SU-DHL-6 (cell line): ENCODE data around the gene DNASE1L2.

Experiments used
- H2AFZ ChIP-seq: fragments of 200-600 bp; sonication (generic); 2 replicates; pipeline ENCODE4 v1.6.1; 2014; ENCODE audit warnings: low read depth, mild to moderate bottlenecking, moderate library complexity, mixed read lengths, antibody characterized with exemption, low read length; ENCODE audit not compliant: severe bottlenecking
- H3F3A ChIP-seq: fragments of 200-600 bp; shearing (Covaris generic); 2 replicates; pipeline ENCODE4 v1.6.0; 2016; ENCODE audit warnings: antibody characterized with exemption, mild to moderate bottlenecking; ENCODE audit not compliant: insufficient read depth
- H3K27ac ChIP-seq: fragments of 200-600 bp; sonication (generic); 2 replicates; pipeline ENCODE4 v1.5.1; 2016; ENCODE audit warnings: low read depth, mild to moderate bottlenecking, low read length, moderate library complexity, mixed read lengths
- H3K27me3 ChIP-seq: fragments of 200-600 bp; sonication (generic), shearing (Covaris generic); 2 replicates; pipeline ENCODE4 v1.6.0; 2014; ENCODE audit warnings: mild to moderate bottlenecking, low read length
- H3K36me3 ChIP-seq: fragments of 200-600 bp; sonication (generic); 2 replicates; pipeline ENCODE4 v1.6.1; 2014; ENCODE audit warnings: mild to moderate bottlenecking, low read length, mixed read lengths
- H3K4me2 ChIP-seq: fragments of 300-600, 200-600 bp; shearing (Covaris generic), sonication (generic); 2 replicates; pipeline ENCODE4 v1.6.0; 2014; ENCODE audit warnings: low read length, low read depth, mild to moderate bottlenecking; ENCODE audit not compliant: poor library complexity, severe bottlenecking
- H3K4me3 ChIP-seq: fragments of 200-600 bp; sonication (generic); 2 replicates; pipeline ENCODE4 v1.5.1; 2014; ENCODE audit warnings: antibody characterized with exemption, low read length, mild to moderate bottlenecking, mixed read lengths; ENCODE audit not compliant: insufficient read depth, poor library complexity, severe bottlenecking
- H3K79me2 ChIP-seq: fragments of 200-600 bp; sonication (generic); 2 replicates; pipeline ENCODE4 v1.6.1; 2014; ENCODE audit warnings: mild to moderate bottlenecking, low read length, moderate library complexity; ENCODE audit not compliant: insufficient read depth
- H3K9ac ChIP-seq: fragments of 200-600 bp; sonication (generic); 2 replicates; pipeline ENCODE4 v1.7.0; 2014; ENCODE audit warnings: mild to moderate bottlenecking, low read length
- H3K9me2 ChIP-seq: fragments of 200-600 bp; sonication (generic); replicated peaks from 2 replicates; pipeline ENCODE4 v1.6.1; 2014; ENCODE audit warnings: low read length; ENCODE audit not compliant: insufficient read depth
- H3K9me3 ChIP-seq: fragments of 200-600 bp; sonication (generic); 2 replicates; pipeline ENCODE4 v1.6.1; 2014; ENCODE audit warnings: low read length, mixed read lengths; ENCODE audit not compliant: insufficient read depth
- H4K20me1 ChIP-seq: fragments of 200-600 bp; sonication (generic); 2 replicates; pipeline ENCODE4 v1.6.1; 2014; ENCODE audit warnings: low read depth, mild to moderate bottlenecking, antibody characterized with exemption, low read length, moderate library complexity, mixed read lengths
- EZH2phosphoT487 ChIP-seq: fragments of 200-600 bp; sonication (generic), shearing (Covaris generic); conservative IDR thresholded peaks from 2 replicates; pipeline ENCODE4 v1.6.1; 2018; ENCODE audit warnings: mild to moderate bottlenecking, antibody characterized with exemption, low read length, moderate library complexity, mixed read lengths
- TF ChIP-seq, protein P1 (sequence below): fragments of 200-600 bp; sonication (generic); IDR thresholded peaks from one replicate; pipeline ENCODE4 v1.5.1; 2017; ENCODE audit warnings: antibody characterized with exemption, mild to moderate bottlenecking, low read length, moderate library complexity; ENCODE audit not compliant: insufficient read depth, poor library complexity, severe bottlenecking

DNASE1L2 gene

DNA sequence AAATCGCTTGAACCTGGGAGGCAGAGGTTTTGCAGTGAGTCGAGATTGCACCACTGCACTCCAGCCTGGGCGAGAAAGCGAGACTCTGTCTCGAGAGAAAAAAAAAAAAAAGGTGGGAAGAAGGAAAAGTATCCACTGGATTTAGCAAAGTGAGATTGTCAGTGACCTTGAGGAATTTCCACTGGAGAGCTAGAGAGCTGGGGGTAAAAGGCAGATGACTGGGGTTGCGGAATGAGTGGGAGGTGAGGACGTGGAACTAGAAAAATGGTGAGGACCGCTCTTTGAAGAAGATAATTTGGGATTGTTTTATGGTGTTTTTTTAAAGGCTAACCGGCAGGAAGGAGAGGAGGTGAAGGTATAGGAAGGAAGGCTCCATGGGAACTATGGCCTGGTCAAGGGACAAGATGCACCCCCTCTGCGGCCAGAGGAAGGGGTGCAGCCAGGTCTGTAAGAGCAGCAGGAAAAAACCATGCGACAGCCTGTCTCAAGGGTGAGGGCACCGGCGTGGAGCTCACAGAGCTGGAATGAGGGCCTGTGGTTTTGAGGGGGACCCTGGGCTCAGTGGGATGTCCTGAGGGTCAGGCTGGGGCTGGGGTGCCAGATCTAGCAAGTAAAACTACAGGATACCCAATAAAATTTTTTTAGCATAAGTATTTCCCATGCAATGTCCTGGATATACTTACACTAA lies 31.7 kb upstream of the DNASE1L2 start:
- H3K36me3 ChIP-seq: no peaks in the 10 kb centered on the region
- H3K9ac ChIP-seq: peak overlapping the region; percentile 90
- peak overlapping the region; percentile 90 for H2AFZ ChIP-seq
- H3K4me2 ChIP-seq: peak overlapping the region; percentile 79
- TF ChIP-seq, protein P1, sequence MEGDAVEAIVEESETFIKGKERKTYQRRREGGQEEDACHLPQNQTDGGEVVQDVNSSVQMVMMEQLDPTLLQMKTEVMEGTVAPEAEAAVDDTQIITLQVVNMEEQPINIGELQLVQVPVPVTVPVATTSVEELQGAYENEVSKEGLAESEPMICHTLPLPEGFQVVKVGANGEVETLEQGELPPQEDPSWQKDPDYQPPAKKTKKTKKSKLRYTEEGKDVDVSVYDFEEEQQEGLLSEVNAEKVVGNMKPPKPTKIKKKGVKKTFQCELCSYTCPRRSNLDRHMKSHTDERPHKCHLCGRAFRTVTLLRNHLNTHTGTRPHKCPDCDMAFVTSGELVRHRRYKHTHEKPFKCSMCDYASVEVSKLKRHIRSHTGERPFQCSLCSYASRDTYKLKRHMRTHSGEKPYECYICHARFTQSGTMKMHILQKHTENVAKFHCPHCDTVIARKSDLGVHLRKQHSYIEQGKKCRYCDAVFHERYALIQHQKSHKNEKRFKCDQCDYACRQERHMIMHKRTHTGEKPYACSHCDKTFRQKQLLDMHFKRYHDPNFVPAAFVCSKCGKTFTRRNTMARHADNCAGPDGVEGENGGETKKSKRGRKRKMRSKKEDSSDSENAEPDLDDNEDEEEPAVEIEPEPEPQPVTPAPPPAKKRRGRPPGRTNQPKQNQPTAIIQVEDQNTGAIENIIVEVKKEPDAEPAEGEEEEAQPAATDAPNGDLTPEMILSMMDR: no peak
- no peak for TF ChIP-seq EZH2phosphoT487
- H3K27me3 ChIP-seq: no peaks in the 10 kb centered on the region
- H3K9me3 ChIP-seq: no peaks in the 10 kb centered on the region
- H3K27ac ChIP-seq: peak overlapping the region; percentile 74
- H3F3A ChIP-seq: no peaks in the 10 kb centered on the region
- H3K79me2 ChIP-seq: peaks cover 8% of the 10 kb centered on the region; the same call in 1 of the 2 replicates
- H4K20me1 ChIP-seq: no peaks in the 10 kb centered on the region
- H3K9me2 ChIP-seq: no peaks in the 10 kb centered on the region
- peak overlapping the region; percentile 86 for H3K4me3 ChIP-seq

DNA sequence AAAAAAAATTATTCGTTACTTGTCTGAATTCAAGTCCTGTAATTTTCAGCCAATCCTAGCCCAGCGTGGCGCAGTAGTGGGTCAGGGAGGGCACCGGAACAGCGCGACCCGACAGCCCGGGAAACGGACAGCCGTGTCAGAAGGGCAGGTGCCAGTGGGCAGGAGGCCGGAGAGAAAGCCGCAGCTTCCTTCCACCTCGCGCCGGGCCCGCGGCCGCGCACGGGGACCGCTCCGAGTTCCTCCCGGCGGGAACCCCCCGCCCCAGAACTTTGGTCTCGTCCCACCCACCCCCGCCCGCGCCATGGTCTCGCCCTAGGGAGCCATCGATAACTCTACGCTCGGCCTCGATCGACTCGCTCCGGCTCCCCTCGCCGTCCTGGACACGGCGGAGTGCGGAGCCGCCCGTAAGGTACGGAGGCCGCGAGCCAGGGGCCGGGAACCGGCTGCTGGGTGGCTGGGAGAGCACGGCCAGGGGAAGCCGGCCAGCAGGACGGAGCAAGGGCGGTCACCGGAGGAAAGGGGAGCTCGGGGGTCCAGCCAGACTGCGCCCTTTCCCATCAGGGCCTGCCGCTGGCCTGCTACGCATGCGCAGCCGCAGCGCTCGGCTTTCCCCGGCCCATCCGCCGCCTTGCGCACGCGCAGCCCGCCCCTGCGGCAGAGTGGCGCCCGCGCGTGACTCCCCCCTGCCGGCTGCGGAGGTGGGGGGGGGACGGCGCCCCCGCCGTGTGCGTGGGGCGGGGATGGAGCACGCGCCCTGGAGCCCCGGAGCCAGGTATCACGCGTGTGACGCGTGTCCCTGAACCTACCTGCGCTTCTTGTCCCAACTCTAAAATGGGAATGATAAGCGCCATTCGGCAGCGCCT lies 30.9 kb upstream of the DNASE1L2 start, which contains the start of gene MLST8:
TSS of gene MLST8 (plus strand) at position 351 of the 863 bp plus-strand sequence. CDS start 632 bp downstream, outside the sequence.
- H3F3A ChIP-seq: no peaks in the 10 kb centered on the region
- H4K20me1 ChIP-seq: no peaks in the 10 kb centered on the region
- H3K4me3 ChIP-seq: peak within 1 kb of the TSS; percentile 86
- TF ChIP-seq EZH2phosphoT487: no peak
- TF ChIP-seq, protein P1: no peak
- H3K9me3 ChIP-seq: no peaks in the 10 kb centered on the region
- H3K9ac ChIP-seq: peak within 1 kb of the TSS; percentile 90
- H3K27ac ChIP-seq: peak within 1 kb of the TSS; percentile 74
- peak within 1 kb of the TSS; percentile 79 for H3K4me2 ChIP-seq
- no peaks in the 10 kb centered on the region for H3K9me2 ChIP-seq
- H3K79me2 ChIP-seq: peaks cover 8% of the 10 kb centered on the region; the same call in 1 of the 2 replicates
- peak within 1 kb of the TSS; percentile 90 for H2AFZ ChIP-seq
- H3K36me3 ChIP-seq: no peaks in the 10 kb centered on the region
- H3K27me3 ChIP-seq: no peaks in the 10 kb centered on the region

DNA sequence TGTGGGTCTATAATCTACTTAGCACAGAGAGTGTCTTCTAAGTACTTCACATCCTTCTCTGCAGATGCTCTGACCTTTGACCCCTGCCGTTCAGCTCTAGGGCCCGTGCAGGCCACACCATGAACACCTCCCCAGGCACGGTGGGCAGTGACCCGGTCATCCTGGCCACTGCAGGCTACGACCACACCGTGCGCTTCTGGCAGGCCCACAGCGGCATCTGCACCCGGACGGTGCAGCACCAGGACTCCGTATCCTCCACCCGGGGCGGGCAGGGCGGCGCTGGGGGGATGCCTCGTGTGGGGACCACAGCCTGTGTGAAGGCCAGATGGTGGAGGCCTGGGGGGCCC lies 30.3 kb upstream of the DNASE1L2 start:
- H3K9me2 ChIP-seq: no peaks in the 10 kb centered on the region
- peak overlapping the region; percentile 90 for H3K9ac ChIP-seq
- no peaks in the 10 kb centered on the region for H3K36me3 ChIP-seq
- peak overlapping the region; percentile 79 for H3K4me2 ChIP-seq
- H3K27ac ChIP-seq: peak overlapping the region; percentile 74
- H2AFZ ChIP-seq: peak overlapping the region; percentile 9
- H3F3A ChIP-seq: no peaks in the 10 kb centered on the region
- H4K20me1 ChIP-seq: no peaks in the 10 kb centered on the region
- no peaks in the 10 kb centered on the region for H3K27me3 ChIP-seq
- H3K4me3 ChIP-seq: peak overlapping the region; percentile 86
- no peaks in the 10 kb centered on the region for H3K9me3 ChIP-seq
- no peak for TF ChIP-seq EZH2phosphoT487
- TF ChIP-seq, protein P1: no peak
- peaks cover 8% of the 10 kb centered on the region; the same call in 1 of the 2 replicates for H3K79me2 ChIP-seq
